22Rv1 (cell line): ENCODE data around the gene GJD4.

Experiments
- H3K27ac ChIP-seq: fragments of 450-650 bp; 2 replicates; pipeline ENCODE4 v1.5.1; 2017
- CTCF ChIP-seq: fragments of 450-650 bp; IDR thresholded peaks from 2 replicates; pipeline ENCODE4 v1.5.1; 2017; ENCODE audit warnings: mild to moderate bottlenecking
- ZFX ChIP-seq: fragments of 450-650 bp; IDR thresholded peaks from 2 replicates; pipeline ENCODE4 v1.6.1; 2017; ENCODE audit warnings: antibody characterized with exemption, borderline replicate concordance

Gene GJD4

GRCh38 chr10:35579116-35579515, 26.0 kb upstream of the GJD4 start:
- no peak overlapping the region for H3K27ac ChIP-seq
- TF ChIP-seq CTCF (no peak), ZFX (no peak)

- H3K27ac ChIP-seq: no peak overlapping the region
- TF ChIP-seq CTCF: no peak
- TF ChIP-seq ZFX: no peak
Measured at GRCh38 chr10:35579726-35580422, 25.3 kb upstream of the GJD4 start.

- TF ChIP-seq CTCF (no peak), ZFX (no peak)
- no peak overlapping the region for H3K27ac ChIP-seq
Measured at GRCh38 chr10:35580423-35580770, 24.7 kb upstream of the GJD4 start.

- TF ChIP-seq ZFX: no peak
- TF ChIP-seq CTCF: no peak
- no peak overlapping the region for H3K27ac ChIP-seq
Measured at GRCh38 chr10:35581655-35582054, 23.5 kb upstream of the GJD4 start.

- TF ChIP-seq ZFX (no peak), CTCF (no peak)
- H3K27ac ChIP-seq: no peak overlapping the region
Measured at GRCh38 chr10:35584946-35585345, 20.2 kb upstream of the GJD4 start.

GRCh38 chr10:35585356-35585755, 19.8 kb upstream of the GJD4 start:
- TF ChIP-seq ZFX: no peak
- TF ChIP-seq CTCF: no peak
- no peak overlapping the region for H3K27ac ChIP-seq

- TF ChIP-seq CTCF (no peak), ZFX (no peak)
- H3K27ac ChIP-seq: no peak overlapping the region
Measured at GRCh38 chr10:35585903-35586535, 19.1 kb upstream of the GJD4 start.
